Upper lobe of left lung (tissue), 4 donors: ENCODE data around the gene EFHB.

Source experiments
- POLR2A ChIP-seq, 4 donors: fragments of 450-650 bp; IDR thresholded peaks; one replicate each; pipeline ENCODE4 v1.5.1; 2016 to 2017; ENCODE audit warnings: antibody characterized with exemption in 4 of 4, mild to moderate bottlenecking in 2 of 4
- TF ChIP-seq, protein P1 (sequence below), 6 experiments: fragments of 450-650 bp in 4 of 6; fragments of 200-600 bp in 2 of 6; sonication (generic) in 2 of 6; IDR thresholded peaks; one replicate each; pipeline ENCODE4 v1.5.1; 2016 to 2019; ENCODE audit warnings: antibody characterized with exemption in 6 of 6

DNA sequence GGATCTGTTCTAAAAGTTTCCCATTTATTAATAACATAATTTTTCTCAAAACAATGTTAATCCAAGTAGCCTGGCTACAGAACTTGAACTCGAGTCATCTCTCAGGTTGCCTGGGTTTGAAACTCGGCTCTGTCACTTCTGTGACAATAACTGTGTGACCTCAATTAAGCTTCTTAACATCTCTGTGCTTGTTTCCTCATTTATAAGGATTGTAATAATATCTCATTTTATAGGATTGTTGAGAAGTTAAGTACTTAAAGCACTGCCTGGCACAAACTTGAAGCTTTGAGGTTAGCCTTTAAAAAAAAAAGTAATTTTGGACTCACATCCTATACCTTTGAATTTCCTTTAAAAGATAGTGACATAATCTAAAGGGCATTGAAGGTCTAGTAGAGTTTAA lies 16.3 kb upstream of the EFHB start:
- TF ChIP-seq POLR2A (IDR thresholded peaks at IDR 0.05) = no peak
- TF ChIP-seq, protein P1, sequence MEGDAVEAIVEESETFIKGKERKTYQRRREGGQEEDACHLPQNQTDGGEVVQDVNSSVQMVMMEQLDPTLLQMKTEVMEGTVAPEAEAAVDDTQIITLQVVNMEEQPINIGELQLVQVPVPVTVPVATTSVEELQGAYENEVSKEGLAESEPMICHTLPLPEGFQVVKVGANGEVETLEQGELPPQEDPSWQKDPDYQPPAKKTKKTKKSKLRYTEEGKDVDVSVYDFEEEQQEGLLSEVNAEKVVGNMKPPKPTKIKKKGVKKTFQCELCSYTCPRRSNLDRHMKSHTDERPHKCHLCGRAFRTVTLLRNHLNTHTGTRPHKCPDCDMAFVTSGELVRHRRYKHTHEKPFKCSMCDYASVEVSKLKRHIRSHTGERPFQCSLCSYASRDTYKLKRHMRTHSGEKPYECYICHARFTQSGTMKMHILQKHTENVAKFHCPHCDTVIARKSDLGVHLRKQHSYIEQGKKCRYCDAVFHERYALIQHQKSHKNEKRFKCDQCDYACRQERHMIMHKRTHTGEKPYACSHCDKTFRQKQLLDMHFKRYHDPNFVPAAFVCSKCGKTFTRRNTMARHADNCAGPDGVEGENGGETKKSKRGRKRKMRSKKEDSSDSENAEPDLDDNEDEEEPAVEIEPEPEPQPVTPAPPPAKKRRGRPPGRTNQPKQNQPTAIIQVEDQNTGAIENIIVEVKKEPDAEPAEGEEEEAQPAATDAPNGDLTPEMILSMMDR (IDR thresholded peaks at IDR 0.05) = no peak
